Mesenchymal stem cell (in vitro differentiated cells and primary cell): ENCODE data around the gene RPUSD3.
A peak's percentile ranks its signal among the peaks of the same experiment; 100 is the strongest.

Source experiments
- DNase-seq: peaks from one replicate; pipeline ENCODE4 v3.0.0-alpha.2; 2013
- H2AFZ ChIP-seq: one replicate; pipeline ENCODE4 v1.6.1; 2013; ENCODE audit warnings: low read depth, mild to moderate bottlenecking, control low read depth, inconsistent platforms, low read length, moderate library complexity
- H2AK5ac ChIP-seq: 2 replicates; pipeline ENCODE4 v1.6.1; 2013; ENCODE audit warnings: low read length, moderate library complexity, mild to moderate bottlenecking, inconsistent platforms; ENCODE audit not compliant: severe bottlenecking
- H2BK120ac ChIP-seq: one replicate; pipeline ENCODE4 v1.6.1; 2013; ENCODE audit warnings: low read depth, mild to moderate bottlenecking, inconsistent platforms, low read length, moderate library complexity
- H2BK12ac ChIP-seq, 2 experiments: one replicate each; pipeline ENCODE4 v1.6.1; 2013; ENCODE audit warnings: inconsistent platforms in 2 of 2, low read length in 2 of 2, mild to moderate bottlenecking in 2 of 2, moderate library complexity in 2 of 2, control low read depth in 1 of 2
- H2BK15ac ChIP-seq: one replicate; pipeline ENCODE4 v1.6.1; 2013; ENCODE audit warnings: mild to moderate bottlenecking, low read depth, inconsistent platforms; ENCODE audit not compliant: poor library complexity, severe bottlenecking
- H2BK5ac ChIP-seq: 2 replicates; pipeline ENCODE4 v1.6.1; 2013; ENCODE audit warnings: low read depth, mild to moderate bottlenecking, low read length, control low read depth, inconsistent platforms; ENCODE audit not compliant: poor library complexity, severe bottlenecking
- H3K14ac ChIP-seq, 2 experiments: one replicate each; pipeline ENCODE4 v1.6.1; 2013; ENCODE audit warnings: inconsistent platforms in 2 of 2, low read length in 2 of 2, control low read depth in 1 of 2, mild to moderate bottlenecking in 1 of 2, moderate library complexity in 1 of 2
- H3K18ac ChIP-seq, 2 experiments: one replicate each; pipeline ENCODE4 v1.6.1; 2013; ENCODE audit warnings: inconsistent platforms in 2 of 2, low read length in 2 of 2, control low read depth in 1 of 2, low read depth in 1 of 2, mild to moderate bottlenecking in 1 of 2
- H3K23ac ChIP-seq, 2 experiments: one replicate each; pipeline ENCODE4 v1.6.1; 2013; ENCODE audit warnings: inconsistent platforms in 2 of 2, low read length in 2 of 2, mild to moderate bottlenecking in 2 of 2, moderate library complexity in 2 of 2, control low read depth in 1 of 2
- H3K27ac ChIP-seq: 2 replicates; pipeline ENCODE4 v1.5.1; 2013; ENCODE audit warnings: mild to moderate bottlenecking, moderate library complexity, low read length, control low read depth, inconsistent platforms; ENCODE audit not compliant: poor library complexity, severe bottlenecking
- H3K27me3 ChIP-seq, 2 experiments: 2 replicates each; pipeline versions ENCODE4 v1.6.1 to v1.7.0; 2013; ENCODE audit warnings: low read length in 2 of 2, mild to moderate bottlenecking in 2 of 2, moderate library complexity in 2 of 2, control low read depth in 1 of 2, inconsistent platforms in 1 of 2; ENCODE audit not compliant: control insufficient read depth in 1 of 2, insufficient read depth in 1 of 2
- H3K36me3 ChIP-seq, 2 experiments: 2 replicates each; pipeline versions ENCODE4 v1.6.1 to v1.7.0; 2013; ENCODE audit warnings: low read length in 2 of 2, control low read depth in 1 of 2, inconsistent platforms in 1 of 2, low read depth in 1 of 2, mild to moderate bottlenecking in 1 of 2; ENCODE audit not compliant: insufficient read depth in 2 of 2, control insufficient read depth in 1 of 2
- H3K4ac ChIP-seq, 2 experiments: one replicate each; pipeline ENCODE4 v1.6.1; 2013; ENCODE audit warnings: inconsistent platforms in 2 of 2, low read length in 2 of 2, mild to moderate bottlenecking in 2 of 2, moderate library complexity in 2 of 2, control low read depth in 1 of 2, low read depth in 1 of 2
- H3K4me1 ChIP-seq: 2 replicates; pipeline ENCODE4 v1.6.1; 2013; ENCODE audit warnings: low read depth, low read length, control low read depth; ENCODE audit not compliant: control insufficient read depth, insufficient read depth
- H3K4me2 ChIP-seq: 2 replicates; pipeline ENCODE4 v1.6.1; 2013; ENCODE audit warnings: low read length, mild to moderate bottlenecking, inconsistent platforms; ENCODE audit not compliant: poor library complexity, severe bottlenecking
- H3K4me3 ChIP-seq, 2 experiments: 2 replicates each; pipeline versions ENCODE4 v1.5.1 to v1.7.0; 2013; ENCODE audit warnings: low read length in 2 of 2, mild to moderate bottlenecking in 2 of 2, control low read depth in 1 of 2, low read depth in 1 of 2; ENCODE audit not compliant: insufficient read depth in 1 of 2
- H3K79me1 ChIP-seq: replicated peaks from 2 replicates; pipeline ENCODE4 v1.6.1; 2013; ENCODE audit warnings: mild to moderate bottlenecking, control low read depth, low read length, inconsistent platforms; ENCODE audit not compliant: poor library complexity, severe bottlenecking
- H3K9ac ChIP-seq: 2 replicates; pipeline ENCODE4 v1.7.0; 2013; ENCODE audit warnings: mild to moderate bottlenecking, low read length, moderate library complexity
- H3K9me3 ChIP-seq: 2 replicates; pipeline ENCODE4 v1.7.0; 2013; ENCODE audit warnings: mild to moderate bottlenecking, low read length; ENCODE audit not compliant: control insufficient read depth
- H4K8ac ChIP-seq: one replicate; pipeline ENCODE4 v1.6.1; 2013; ENCODE audit warnings: inconsistent platforms, mild to moderate bottlenecking, low read length, moderate library complexity
- H4K91ac ChIP-seq: one replicate; pipeline ENCODE4 v1.6.1; 2013; ENCODE audit warnings: mild to moderate bottlenecking, low read length, inconsistent platforms
- WGBS: methylation state at CpG from one replicate; pipeline ENCODE4 v1.1.7; 2013; ENCODE audit warnings: mixed read lengths; 5-methylcytosine and 5-hydroxymethylcytosine counted together

The RPUSD3 gene

DNA sequence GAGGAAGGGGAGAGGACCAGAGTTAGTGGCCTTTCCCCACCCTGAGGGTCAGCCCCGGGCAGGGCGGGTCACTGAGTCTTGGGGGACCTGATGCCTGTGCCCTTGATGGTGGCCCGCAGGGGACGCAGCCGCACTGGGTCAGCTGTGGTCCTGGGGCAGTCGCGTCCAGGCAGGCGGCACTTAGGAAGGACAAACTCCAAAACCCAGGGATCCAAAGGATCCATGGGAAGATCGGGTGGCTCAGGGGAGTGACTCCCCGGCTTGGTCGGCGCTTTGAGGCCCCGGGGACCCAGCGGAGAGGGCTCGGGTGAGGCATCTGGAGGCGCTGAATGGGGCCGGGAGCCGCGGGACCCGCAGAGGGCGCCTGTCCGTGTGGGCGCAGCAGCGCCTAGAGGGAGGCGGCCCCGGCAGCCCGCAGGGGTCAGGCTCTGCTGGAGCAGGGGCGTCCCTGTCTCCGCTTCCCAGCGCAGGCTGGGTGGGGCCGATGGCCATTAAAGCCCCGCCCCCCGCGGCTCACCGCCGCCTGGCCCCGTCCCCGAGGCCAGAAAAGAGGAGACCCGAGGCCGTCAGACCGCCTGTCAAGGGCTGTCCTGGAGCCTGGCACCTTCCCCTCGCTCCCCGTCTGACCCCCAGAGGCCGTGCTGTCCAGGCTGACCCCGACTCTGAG, 18.7 kb upstream of the RPUSD3 start:
- H2BK15ac ChIP-seq: peak overlapping the region; percentile 90
- peak overlapping the region; percentile 94 for H4K91ac ChIP-seq
- peaks cover 22% of the 10 kb centered on the region for H3K4me1 ChIP-seq
- H2BK5ac ChIP-seq: no peak overlapping the region
- H3K36me3 ChIP-seq: no peaks in the 10 kb centered on the region
- H3K18ac ChIP-seq: peak overlapping the region; percentile 87 to 90
- peak overlapping the region; percentile 43 for H3K9ac ChIP-seq
- no peaks in the 10 kb centered on the region for H3K9me3 ChIP-seq
- peak overlapping the region in 1 of 2 experiments; percentile 24 for H3K4me3 ChIP-seq
- H3K79me1 ChIP-seq: no peaks in the 10 kb centered on the region
- peak overlapping the region; percentile 11 for H2BK120ac ChIP-seq
- no peak overlapping the region for H3K27ac ChIP-seq
- peak overlapping the region; percentile 21 for H2AFZ ChIP-seq
- peak overlapping the region; percentile 98 for H4K8ac ChIP-seq
- peak overlapping the region; percentile 16 to 49 for H2BK12ac ChIP-seq
- peak; percentile 73 for DNase-seq
- H3K4me2 ChIP-seq: peak overlapping the region; percentile 34
- peak overlapping the region in 1 of 2 experiments; percentile 85 for H3K14ac ChIP-seq
- 11% methylated on average over 45 of the region's 45 CpGs for WGBS
- no peak overlapping the region for H2AK5ac ChIP-seq
- peak overlapping the region; percentile 61 to 95 for H3K4ac ChIP-seq
- no peaks in the 10 kb centered on the region for H3K27me3 ChIP-seq
- H3K23ac ChIP-seq: no peak overlapping the region

DNA sequence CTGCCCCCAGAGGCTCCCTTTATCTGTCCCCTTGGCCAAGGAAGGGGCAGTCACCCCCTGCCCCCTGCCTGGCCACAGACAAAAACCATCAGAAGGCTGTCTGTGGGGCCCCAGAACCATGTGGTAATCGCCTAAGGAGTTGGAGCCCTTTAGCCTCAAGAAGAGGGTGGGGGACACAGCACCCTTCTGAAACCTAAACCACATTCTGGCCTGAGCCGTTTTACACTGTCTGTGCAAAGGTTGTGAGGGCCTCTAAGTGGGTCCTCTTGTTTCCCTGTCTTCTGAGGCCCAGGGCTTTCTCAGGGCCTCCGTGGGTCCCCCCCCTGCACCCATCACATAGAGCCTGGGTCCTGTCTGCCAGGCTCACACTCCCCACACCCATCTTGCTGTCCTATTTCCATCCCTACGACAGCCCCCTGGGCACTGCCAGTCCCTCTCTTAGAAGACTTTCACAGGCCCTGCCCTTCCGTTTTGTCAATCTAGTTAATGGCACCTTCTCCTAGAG, 17.9 kb upstream of the RPUSD3 start:
- Histone ChIP-seq H2BK15ac (no peak overlapping the region), H2AK5ac (no peak overlapping the region), H3K18ac (peak overlapping the region in 1 of 2 experiments; percentile 7), H3K4me3 (no peak overlapping the region), H4K91ac (no peak overlapping the region), H3K23ac (no peak overlapping the region), H3K4me1 (peaks cover 22% of the 10 kb centered on the region), H3K14ac (no peak overlapping the region), H3K27me3 (no peaks in the 10 kb centered on the region), H3K9ac (no peak overlapping the region), H3K4me2 (no peak overlapping the region), H4K8ac (no peak overlapping the region), H2BK120ac (no peak overlapping the region), H2AFZ (no peak overlapping the region), H3K36me3 (no peaks in the 10 kb centered on the region), H2BK5ac (no peak overlapping the region), H3K27ac (no peak overlapping the region), H3K4ac (no peak overlapping the region), H3K9me3 (no peaks in the 10 kb centered on the region), H3K79me1 (no peaks in the 10 kb centered on the region), H2BK12ac (peak overlapping the region in 1 of 2 experiments; percentile 0)
- no peak for DNase-seq
- 89% methylated on average over 5 of the region's 5 CpGs for WGBS

DNA sequence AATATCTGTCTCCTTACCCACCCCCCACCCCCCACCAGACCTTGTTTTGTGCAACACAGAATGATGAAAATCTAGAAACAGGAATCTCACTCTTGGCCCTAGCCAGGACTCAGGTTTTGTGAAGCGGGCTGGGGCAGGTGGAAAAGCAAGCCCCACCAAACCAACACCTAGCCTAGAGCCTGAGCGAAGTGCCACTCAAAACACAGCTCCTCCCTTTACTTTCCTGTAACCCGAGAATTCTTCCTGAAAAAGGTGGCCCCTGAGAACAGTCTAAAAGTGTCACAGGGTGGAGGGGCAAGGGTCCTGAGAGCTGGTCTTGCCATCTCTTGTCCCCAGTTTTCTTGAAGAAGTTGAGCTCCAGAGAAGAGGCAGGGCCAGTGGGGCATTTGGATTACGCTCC, 17.4 kb upstream of the RPUSD3 start:
- no peak overlapping the region for H3K14ac ChIP-seq
- no peak overlapping the region for H3K4ac ChIP-seq
- H3K27me3 ChIP-seq: no peaks in the 10 kb centered on the region
- H3K36me3 ChIP-seq: no peaks in the 10 kb centered on the region
- no peak for DNase-seq
- no peak overlapping the region for H4K8ac ChIP-seq
- no peak overlapping the region for H3K4me2 ChIP-seq
- no peak overlapping the region for H2BK12ac ChIP-seq
- H3K27ac ChIP-seq: no peak overlapping the region
- no peak overlapping the region for H3K4me3 ChIP-seq
- no peak overlapping the region for H3K23ac ChIP-seq
- H3K18ac ChIP-seq: no peak overlapping the region
- H2AFZ ChIP-seq: no peak overlapping the region
- H3K9me3 ChIP-seq: no peaks in the 10 kb centered on the region
- H2BK5ac ChIP-seq: no peak overlapping the region
- no peak overlapping the region for H2BK120ac ChIP-seq
- H3K79me1 ChIP-seq: no peaks in the 10 kb centered on the region
- H2AK5ac ChIP-seq: no peak overlapping the region
- peaks cover 22% of the 10 kb centered on the region for H3K4me1 ChIP-seq
- H4K91ac ChIP-seq: no peak overlapping the region
- WGBS: 97% methylated on average over 2 of the region's 4 CpGs
- H2BK15ac ChIP-seq: no peak overlapping the region
- H3K9ac ChIP-seq: no peak overlapping the region

DNA sequence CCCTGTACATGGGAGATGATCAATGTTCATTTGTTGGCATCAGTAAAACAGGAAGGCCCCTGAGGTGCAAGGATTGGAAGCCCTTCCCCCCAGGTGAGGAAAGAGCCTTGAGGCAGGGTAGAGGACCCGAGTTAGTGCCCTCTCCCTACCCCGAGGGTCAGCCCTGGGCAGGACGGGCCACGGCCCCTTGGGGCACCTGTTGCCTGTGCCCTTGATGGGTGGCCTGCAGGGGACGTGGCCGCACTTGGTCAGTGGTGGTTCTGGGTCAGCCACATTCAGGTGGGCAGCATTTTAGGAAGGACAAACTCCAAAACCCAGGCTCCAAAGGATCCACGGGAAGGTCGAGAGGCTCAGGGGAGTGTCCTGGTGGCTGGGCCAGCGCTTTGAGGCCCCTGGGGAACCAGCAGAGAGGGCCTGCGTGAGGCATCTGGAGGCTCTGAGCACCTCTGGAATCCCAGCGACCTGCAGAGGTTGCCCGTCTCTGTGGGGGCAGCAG, 15.8 kb upstream of the RPUSD3 start:
- Histone ChIP-seq H3K18ac (no peak overlapping the region), H2AK5ac (no peak overlapping the region), H2BK5ac (no peak overlapping the region), H3K4ac (no peak overlapping the region), H2AFZ (no peak overlapping the region), H3K27me3 (no peaks in the 10 kb centered on the region), H3K9me3 (no peaks in the 10 kb centered on the region), H3K4me2 (no peak overlapping the region), H3K9ac (no peak overlapping the region), H3K27ac (no peak overlapping the region), H3K23ac (no peak overlapping the region), H3K4me3 (no peak overlapping the region), H3K4me1 (peaks cover 17% of the 10 kb centered on the region), H3K79me1 (no peaks in the 10 kb centered on the region), H2BK15ac (no peak overlapping the region), H4K91ac (no peak overlapping the region), H2BK12ac (no peak overlapping the region), H3K14ac (peak overlapping the region in 1 of 2 experiments; percentile 23), H3K36me3 (no peaks in the 10 kb centered on the region), H4K8ac (no peak overlapping the region), H2BK120ac (no peak overlapping the region)
- no peak for DNase-seq
- whole genome bisulfite sequencing: 98% methylated on average over 12 of the region's 12 CpGs
